SH-SY5Y (cell line): Measurements from ENCODE around the gene LRRC8C.

Experiments
- GATA2 ChIP-seq: IDR thresholded peaks from 2 replicates; pipeline ENCODE4 v1.6.1; 2011; ENCODE audit warnings: mild to moderate bottlenecking, low read depth, low read length
- GATA3 ChIP-seq: IDR thresholded peaks from 2 replicates; pipeline ENCODE4 v1.6.1; 2011; ENCODE audit warnings: low read depth, mild to moderate bottlenecking, low read length, moderate library complexity

LRRC8C gene

GRCh38 chr1:89689234-89689633 lies 56.3 kb downstream of the LRRC8C start:
- TF ChIP-seq GATA2 (no peak), GATA3 (no peak)

GRCh38 chr1:89690595-89690994 lies 57.7 kb downstream of the LRRC8C start:
- TF ChIP-seq GATA2 (no peak), GATA3 (no peak)

GRCh38 chr1:89692601-89693521 lies 59.9 kb downstream of the LRRC8C start:
- TF ChIP-seq GATA3 (0 out of 2 replicates have a peak, but pooled peaks have one; percentile 44), GATA2 (no peak)

GRCh38 chr1:89695847-89696246 lies 62.9 kb downstream of the LRRC8C start:
- TF ChIP-seq GATA3 (no peak), GATA2 (no peak)

GRCh38 chr1:89697383-89697782 lies 64.5 kb downstream of the LRRC8C start:
- no peak for TF ChIP-seq GATA2

GRCh38 chr1:89698020-89698560 lies 65.2 kb downstream of the LRRC8C start:
- TF ChIP-seq GATA2 (no peak), GATA3 (no peak)

GRCh38 chr1:89698624-89699023 lies 65.7 kb downstream of the LRRC8C start:
- TF ChIP-seq GATA2 (no peak), GATA3 (no peak)

- TF ChIP-seq GATA2, result no peak
- no peak for TF ChIP-seq GATA3
These were observed 66.6 kb downstream of the LRRC8C start for GRCh38 chr1:89699451-89699986.

GRCh38 chr1:89701746-89702241 lies 68.9 kb downstream of the LRRC8C start:
- peak; percentile 76 for TF ChIP-seq GATA3
- TF ChIP-seq GATA2, result peak; percentile 94

GRCh38 chr1:89702520-89703045 lies 69.7 kb downstream of the LRRC8C start:
- no peak for TF ChIP-seq GATA2
- TF ChIP-seq GATA3, result no peak

GRCh38 chr1:89703469-89703868 lies 70.5 kb downstream of the LRRC8C start:
- TF ChIP-seq GATA2 (no peak), GATA3 (no peak; the same call in 1 of the 2 replicates)

GRCh38 chr1:89704014-89704413 lies 71.1 kb downstream of the LRRC8C start:
- TF ChIP-seq GATA3 (no peak), GATA2 (no peak)

- TF ChIP-seq GATA2 (no peak), GATA3 (no peak)
These were observed 73.2 kb downstream of the LRRC8C start for GRCh38 chr1:89705901-89706699.

GRCh38 chr1:89706700-89707012 lies 73.7 kb downstream of the LRRC8C start:
- TF ChIP-seq GATA3, result no peak
- TF ChIP-seq GATA2, result no peak
